Activated T-cell treated with anti-CD3 and anti-CD28 coated beads, Interleukin-2, amount 50 U/mL, for 1 hour (primary cell): Measurements from ENCODE around the gene PRDM12.
A peak's percentile ranks its signal among the peaks of the same experiment; 100 is the strongest.

ENCODE experiments used
- DNase-seq: peaks from one replicate; pipeline ENCODE4 v3.0.0-alpha.2; 2020

Gene PRDM12

DNA sequence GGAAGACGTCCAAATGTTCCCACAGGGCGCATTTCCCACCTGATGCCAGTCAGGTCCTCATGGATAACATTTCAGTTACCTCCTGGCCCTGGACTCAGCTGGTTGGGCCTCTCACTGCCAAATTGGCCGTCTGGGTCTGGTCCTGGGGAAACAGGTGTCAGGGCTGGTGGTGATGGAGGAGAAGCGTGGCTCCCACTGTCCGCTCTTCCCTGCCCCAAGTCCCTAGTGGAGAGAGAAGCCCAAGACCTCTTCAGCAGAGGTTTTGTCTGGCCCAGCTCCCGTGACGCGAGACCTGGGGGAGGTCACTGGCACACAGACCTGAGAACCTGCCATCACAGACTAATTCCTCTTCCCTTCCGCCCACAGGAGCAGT is 27.8 kb upstream of the PRDM12 start:
- DNase-seq = no peak

DNA sequence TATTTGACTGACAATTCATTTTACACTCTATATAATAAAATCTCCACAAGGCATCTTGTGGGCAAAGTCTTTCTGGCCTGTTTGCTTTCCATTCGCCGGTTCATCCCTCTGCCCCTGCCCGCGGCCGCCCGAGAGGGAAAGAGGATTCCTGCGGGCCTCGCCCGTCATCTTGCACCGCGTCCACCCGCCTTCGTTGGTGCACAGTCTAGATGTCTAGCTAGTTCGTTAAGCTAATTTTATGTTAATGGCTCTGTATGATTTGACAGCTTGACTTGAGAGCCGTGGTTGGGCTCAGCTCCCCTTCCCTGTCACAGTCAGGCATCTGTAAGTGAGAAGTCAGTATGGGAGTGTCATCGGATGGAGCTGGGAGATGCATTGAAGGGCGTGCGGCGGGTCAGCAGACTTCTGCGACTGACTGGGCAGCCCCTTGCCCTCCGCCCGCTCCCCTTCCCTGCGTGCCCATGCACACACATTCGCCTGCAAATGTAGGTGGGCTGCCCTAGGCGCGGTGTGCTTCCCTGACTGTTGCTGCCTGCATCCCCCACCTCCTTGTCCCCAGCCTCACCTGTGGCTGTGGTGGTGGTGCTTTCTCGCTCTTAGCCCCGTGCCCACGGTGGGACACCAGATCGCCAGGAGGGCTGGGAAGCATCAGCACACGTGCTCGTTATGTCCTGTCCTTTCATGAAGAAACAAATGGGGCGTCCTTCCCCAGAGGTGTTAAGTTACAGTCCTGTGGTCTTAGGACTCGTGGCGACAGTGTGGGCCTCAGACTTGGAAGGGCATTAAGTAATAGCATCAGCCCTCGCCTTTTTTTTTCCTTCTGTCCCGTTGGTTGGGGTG is 25.9 kb upstream of the PRDM12 start:
- no peak for DNase-seq

DNA sequence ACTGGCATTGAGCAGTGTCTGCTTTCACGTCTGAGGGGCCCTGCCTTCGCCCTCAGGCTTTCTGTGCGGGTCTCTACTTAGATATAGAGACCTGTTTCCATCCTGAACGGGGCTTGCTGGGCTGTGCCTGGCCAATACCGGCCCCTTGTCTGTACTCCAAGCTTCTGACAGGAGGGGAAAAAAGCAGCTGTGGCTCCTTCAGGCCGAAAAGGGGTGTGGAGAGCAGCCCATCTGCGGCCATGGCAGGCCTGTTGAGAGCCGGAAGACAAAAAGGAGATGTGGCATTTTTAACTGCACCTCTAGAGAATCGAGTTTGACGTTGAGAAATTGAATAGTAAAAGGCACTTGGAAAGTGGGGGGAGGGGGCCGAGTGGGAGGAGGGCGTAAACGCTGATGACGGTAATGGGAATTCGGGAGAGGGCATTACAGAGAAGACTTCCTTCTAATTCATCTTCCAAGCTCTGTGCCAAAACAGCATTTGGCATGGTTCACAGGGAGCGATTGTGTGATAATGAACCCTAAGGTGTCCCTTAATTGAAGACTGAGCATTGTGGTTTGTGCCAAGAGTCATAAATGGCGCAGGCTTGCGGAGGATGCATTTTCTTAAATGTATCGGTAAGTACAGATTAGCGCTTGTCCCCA is 25.1 kb upstream of the PRDM12 start:
- no peak for DNase-seq

DNA sequence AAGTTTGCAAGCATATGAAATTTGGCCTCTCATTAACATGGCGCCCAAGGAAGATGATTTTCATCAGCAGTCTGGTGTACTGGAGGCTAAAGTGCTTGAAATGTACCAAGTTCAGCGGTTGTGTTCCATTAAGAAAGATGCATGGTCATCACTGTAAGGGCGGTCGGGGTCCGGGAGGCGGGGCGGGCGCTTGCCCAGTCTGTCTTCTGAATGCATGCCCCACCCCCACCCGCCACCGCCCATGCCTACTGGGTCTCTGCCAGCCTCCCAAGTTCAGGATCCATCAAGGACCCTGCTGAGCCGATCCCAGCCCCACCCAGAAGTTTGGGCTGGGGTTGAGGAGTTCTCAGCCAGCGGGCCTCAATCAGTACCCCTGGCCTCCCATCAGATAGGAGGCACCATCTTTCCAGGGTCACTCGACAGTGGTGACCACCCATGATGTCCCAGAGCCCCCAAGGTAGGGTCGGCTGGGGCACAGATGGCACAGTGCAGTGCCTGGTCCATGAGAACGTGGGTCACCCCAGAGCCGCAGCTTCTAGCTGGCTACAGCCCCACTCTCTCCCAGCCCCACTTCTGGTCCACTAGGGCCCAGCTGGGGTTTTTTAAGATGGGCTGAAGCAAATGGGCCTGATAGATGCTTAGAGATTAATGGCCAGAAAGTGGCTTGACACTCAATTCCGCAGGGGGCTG is 24.4 kb upstream of the PRDM12 start:
- DNase-seq = no peak

DNA sequence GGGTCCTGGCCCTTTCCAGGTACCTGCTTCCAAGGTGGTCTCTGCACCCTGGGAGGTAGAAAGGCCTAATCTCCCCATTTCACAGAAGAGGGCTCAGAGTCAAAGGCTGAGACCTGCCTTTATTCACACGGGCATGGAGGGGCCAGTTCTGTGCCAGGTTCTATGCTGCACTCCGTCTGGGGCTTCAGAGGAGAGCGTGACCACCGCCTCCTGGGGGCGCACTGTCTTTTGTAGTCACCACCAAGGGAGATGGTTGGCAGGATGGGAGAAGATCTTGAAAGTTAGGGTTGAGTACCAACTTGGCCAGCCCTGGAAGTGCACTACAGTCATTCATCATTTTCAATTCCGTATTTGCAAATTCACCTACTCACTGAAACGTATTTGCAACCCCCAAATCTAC is 23.7 kb upstream of the PRDM12 start:
- DNase-seq = no peak

DNA sequence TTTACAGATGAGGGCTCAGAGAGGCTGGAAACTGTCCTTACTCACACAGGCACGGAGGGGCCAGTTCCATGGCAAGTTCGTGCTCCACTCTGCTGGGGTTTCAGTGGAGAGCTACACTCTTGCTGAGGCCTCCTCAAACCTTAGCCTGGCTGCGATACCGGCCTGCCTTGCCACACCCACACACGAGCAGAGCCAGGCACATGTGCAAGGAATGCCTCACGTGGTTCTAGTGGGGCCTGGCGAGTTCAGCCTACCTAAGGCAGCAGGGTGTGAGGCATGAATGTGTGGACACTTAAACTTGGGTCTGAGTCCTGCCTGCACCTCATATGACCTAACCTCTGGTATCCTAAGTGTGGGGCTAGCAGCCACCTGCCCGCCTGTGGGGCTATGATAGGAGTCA is 21.5 kb upstream of the PRDM12 start:
- DNase-seq = no peak

DNA sequence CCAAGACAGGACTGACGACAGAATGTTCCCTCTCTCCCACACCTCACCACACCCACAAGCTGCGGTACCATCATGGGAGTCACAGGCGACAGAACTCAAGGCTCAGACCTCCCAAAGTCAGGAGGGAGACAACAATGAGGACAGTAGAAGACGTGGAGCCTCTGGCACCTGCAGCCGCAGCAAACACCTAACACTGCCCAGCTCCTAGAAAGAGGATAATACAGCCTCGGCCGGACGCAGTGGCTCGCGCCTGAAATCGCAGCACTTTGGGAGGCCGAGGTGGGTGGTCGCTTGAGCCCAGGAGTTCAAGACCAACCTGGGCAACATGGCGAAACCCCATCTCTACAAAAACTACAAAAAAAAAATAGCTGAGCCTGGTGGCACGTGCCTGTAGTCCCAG is 13.2 kb upstream of the PRDM12 start:
- no peak for DNase-seq

DNA sequence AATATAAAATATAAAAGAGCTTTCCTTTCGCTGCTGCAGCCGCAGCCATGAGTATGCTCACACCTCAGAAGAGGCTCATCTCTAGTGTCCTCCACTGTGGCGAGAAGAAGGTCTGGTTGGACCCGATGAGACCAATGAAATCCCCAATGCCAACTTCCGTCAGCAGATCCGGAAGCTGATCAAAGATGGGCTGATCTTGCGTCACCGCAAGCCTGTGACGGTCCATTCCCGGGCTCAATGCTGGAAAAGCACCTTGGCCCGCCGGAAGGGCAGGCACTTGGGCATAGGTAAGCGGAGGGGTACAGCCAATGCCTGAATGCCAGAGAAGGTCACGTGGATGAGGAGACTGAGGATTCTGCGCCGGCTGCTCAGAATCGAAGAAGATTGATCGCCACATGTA is 12.6 kb upstream of the PRDM12 start:
- DNase-seq = no peak

DNA sequence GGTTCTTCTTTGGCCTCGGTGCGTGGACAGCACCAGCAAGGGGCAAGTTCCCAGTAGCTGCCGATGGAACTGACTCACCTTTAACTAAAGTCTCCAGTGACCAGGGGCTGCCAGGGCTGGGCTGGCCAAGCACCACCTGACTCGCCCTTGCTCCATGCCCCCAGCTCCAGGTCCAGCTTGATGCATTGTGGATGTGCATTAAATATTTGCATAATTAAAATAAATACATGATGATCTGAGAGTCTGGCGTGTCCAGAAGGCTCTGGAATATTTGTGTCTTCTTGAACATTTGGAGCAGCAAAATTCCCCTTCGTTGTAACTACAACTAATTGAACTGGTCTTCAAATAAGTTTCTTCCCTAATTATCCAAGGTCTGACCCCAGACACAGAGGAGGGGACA is 9.5 kb upstream of the PRDM12 start:
- no peak for DNase-seq

DNA sequence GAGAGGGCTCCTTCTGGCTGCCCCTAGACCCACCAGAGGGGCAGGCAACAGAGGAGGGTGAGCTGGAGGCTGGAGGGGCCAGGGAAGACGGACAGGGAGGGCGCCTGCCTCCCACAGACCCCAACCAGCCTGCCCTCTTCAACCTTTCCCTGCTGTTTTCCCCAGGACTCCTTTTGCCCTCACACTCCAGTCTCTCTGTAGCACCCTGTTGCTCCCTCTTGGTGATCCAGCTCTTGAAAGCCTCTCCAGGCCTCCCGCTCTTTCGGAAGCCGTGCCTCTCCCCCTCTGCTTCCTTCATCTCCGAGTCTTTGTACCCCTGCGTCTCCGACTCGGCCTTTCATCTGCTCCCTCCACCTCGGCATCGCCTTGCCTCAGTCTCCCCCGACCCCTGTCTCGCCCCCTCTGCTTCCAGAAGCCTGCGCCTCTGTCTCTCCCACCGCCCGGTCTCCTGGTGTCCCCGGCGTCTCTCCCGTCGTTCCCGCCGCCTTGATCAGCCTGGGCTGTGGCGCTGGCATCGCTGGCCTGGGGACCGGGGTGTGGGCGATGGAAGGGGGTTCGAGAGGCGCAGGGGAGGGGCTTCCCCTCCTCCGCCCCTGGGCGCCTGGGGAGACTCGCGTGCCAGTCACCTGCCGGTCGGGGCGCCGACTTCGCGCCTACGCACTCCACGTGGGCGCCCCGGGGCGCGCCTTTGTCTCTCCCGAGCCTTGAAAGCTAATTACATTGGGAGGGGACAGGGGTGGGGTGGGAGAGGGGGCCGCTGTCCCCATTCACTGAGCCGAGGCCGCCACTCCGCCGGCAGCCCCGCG is 5.3 kb upstream of the PRDM12 start:
- DNase-seq = no peak

DNA sequence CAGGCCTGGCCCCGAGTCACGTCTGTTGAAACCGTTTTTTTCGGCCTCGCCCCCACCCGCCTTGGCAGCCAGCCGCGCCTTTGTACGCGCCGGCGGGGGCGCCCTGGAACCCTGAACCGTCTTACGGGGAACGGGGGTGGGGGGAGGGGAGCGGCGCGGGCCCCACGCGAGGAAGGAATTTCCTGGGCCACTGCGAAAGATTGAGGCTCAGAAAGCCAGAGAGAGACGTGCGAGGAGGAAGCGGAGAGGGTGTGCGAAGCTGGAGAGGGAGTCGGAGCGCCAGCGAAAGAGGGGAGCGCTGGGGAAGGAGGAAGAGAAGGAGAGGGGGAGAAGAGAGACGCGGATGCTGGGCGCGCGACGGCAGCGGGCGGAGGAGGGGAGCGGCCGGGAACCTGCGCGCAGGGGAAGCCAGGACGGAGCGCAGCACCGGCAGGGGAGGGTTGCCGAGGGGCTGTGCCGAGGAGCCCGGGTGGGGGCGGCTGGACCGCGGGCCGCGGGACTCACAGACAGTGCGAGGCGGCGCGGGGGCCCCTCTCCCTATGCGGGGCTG is 4.6 kb upstream of the PRDM12 start:
- DNase-seq = no peak

DNA sequence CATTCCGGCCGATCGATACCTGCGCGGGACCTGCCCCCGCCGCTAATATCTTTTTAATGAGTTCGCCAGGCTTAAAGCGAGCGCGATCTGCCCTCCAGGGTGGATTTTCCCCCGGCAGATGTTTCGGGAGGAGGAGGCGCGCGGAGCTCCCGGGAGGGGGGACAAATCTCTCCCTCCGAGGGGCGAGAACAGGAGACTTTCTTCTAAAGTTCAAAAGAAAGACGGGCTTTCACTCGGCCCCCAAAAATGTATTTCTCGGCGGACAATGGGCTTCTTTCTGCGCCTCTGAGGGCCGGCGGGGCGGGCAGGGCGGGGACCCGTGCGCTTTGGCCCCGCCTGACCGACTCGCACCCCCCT is 4.1 kb upstream of the PRDM12 start:
- no peak for DNase-seq

DNA sequence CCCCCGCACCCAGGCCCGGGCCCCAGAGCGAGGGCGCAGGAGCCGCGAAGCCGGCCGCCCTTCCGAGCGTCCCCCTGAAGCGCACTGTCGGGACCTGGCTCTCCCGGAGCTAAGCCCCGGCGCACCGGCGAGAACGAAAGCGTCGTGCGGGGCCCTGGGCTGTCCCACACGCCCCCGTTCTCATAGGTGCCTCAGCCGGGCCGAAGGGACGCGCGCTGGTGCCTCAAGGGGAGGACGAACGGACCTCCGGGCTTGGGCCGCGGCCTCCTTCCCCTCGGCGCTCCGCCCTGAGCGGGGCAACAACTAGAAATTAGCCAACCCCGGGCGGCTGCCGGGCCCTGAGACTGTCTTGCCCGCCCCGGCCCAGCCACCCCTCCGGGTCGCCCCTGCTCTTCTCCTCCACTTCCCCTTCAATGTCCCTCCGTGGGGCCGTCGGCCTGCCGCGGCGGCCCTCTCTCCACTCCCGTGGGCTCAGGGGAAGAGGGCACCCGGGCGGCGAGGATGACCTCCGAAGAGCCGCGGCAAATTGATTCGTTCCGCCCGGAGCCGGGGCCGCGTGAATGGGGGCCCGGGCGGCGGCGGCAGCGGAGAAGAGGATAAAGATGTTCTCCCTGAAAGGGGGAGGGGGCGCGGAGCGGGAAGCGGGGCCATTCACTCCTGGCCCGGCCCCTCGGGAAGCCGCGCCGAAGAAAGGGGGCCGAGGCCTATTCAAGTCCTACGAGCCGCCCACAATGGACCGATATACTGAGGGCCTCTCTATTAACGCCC is 3.5 kb upstream of the PRDM12 start:
- DNase-seq = no peak

DNA sequence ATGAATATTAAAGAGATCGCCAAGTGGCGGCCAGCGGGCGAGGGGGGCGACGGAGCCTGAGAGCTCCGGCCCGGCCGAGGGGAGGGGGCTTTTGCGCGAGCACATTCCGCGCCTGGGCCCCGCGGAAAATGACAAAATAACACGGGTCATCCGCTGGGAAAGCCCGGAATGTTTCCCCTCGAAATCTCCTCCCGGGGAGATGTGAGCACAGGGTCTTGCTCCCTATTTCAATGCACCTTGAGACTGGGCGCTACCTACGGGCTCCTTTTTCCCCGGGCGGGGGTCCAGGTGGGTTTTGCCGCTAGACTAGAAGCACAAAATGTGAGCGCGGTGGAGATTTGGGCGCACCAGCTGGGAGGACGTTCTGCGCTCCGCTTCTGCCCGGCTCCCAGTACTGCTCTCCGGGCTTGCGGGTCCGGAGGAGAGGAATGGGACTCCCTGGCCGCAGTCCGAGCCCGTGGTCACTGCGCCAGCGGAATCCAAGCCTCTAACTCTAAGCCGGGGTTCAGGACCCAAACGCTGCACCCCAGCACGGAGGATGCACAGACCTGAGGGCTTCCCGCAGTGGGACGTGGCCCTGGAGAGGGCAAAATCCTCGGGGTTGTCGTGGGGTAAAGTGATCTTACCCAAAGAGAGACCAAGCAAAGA is 2.8 kb upstream of the PRDM12 start:
- no peak for DNase-seq

DNA sequence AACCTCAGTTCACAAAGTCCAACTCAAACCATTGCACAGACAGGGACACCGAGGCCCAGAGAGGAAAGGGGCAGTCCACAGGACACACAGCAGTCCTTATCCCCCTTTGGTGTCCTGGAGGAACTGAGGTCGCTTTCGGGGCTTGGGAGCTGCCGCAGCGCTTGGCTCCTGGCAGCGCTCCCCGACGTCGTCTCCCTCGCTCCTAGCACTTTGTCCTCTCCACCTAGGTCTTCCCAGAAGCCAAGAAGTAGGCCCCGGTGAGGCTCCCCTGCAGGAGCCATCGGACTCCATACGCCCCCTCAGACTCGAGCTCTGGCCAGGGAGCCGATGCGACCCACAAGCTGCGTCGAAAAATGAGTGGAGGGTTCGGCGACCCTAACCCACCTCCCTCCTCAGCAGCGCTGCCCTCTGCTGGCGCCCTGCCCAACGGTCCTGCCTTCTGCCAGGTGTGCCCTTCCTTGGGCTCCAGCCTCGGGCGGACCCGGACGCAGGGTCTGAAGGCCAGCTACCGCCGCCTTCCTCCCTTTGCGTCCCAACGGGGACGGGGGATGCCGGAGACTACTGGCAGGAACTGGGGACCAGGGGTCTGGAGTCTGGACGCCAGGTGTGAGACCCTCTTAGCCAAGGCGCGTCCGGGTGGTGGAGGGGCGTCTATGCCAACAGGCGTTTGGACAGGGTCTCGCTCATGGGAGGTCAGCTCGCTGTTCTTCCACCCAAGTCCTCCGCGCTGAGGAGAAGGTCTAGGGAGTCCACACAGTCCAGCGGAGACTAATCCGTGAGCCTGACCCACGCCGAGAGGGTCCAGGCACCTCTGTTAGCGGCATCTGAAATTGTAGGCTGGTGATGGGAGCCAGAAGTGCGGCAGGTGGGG is 2.1 kb upstream of the PRDM12 start:
- no peak for DNase-seq

DNA sequence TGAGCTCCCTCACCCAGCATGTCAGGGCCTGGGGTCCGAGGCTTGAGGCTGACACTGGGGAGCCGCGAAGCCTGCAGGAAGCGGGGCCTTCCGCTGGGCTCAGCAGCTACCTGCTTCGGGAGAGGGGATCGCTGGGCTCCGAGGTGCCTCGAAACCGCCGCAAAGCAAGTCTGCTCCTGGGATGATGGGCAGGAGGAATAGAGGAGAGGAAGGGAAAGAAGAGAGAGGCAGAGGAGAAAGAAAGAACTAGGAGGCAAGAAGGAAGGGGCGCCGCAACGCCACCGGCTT is 1.5 kb upstream of the PRDM12 start:
- peak; percentile 22 for DNase-seq

DNA sequence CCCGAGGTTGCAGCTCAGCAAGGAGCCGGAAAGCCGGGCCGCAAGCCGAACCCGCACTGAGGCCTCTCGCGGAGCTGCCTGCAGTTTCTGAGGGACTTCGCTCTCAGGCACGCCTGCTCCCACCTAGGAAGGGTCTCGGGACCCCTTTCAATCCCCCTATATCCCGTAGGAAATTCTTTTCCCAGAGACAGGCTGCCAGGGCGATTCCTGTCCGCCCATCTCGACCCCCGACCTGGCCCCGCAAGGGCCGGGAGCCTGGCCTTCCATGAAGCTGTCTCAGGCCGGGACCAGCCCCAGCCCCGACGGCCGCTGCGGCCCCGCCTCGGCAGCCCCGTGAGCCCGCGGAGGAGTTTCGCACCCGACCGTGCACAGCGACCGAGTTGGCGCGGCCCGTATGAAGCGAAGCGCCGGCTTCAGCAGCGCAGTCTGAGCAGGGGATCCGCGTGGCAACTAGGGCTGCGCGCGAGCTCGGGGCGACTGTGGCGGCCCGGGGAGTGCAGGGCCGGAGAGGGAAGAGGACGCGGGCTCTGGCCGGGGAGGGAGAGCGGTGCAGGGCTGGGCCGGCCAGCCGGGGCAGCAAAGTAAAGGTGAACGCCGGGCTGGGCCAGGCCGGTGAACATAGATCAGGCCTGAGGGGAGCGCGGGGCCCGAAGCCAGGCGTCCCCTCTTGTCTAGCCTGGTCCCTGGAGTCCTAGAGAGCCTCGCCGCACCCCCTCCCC is 977 bp upstream of the PRDM12 start:
- no peak for DNase-seq

DNA sequence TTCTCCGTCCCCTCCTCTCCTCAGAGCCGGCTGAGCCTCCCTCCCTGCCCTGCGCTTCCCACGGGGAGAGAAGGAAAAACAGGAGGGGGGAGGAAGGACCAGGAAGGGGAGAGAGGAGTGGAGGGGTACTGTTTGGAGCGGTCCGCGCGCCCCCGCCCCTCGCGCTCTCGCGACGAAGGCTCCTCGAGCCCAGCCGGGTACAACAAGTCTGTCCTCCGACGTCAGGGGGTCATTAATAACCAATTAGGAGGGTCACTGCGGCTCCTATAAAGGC is 480 bp upstream of the PRDM12 start:
- DNase-seq = no peak

DNA sequence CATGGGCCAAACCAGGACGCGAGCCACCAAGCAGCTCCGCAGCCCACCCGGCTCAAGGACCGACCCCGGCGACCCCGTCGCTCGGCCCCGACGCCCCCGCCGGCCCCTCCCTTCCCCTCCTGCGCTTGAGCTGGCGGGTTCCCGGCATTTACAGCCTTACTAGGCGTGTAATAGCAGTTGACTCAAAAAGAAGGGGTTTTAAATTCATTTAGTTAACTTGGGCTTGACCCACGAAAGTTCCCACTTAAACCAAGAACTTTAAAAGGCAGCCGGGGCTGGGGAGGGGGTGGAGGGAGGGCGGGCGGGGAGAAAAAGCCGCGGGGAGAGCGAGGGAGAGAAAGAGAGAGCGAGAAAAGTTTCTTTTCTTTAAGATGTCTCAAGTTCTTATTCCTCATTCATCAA is 636 bp downstream of the PRDM12 start:
- DNase-seq = no peak
